A673 (cell line): ENCODE measurements around the gene P4HA1. TPM values are rescaled to one million over a fixed set of nuclear protein-coding genes. Genes with fewer than 3 reads are reported as not detected.

Experiments
- BruUV-seq: library from RNA; stranded (reverse); fragments of 400-500 nt; replicated peaks from 2 replicates; lab custom pipeline; 2021; lab: Mats Ljungman, UMichigan
- CTCF ChIA-PET: fragments of 300-600 bp; sonication (Branson Sonifier 250); formaldehyde crosslinking; loops from one replicate; lab custom pipeline; 2022; ENCODE audit warnings: antibody characterized with exemption; lab: Charles Lee
- POLR2A ChIA-PET: fragments of 300-600 bp; sonication (Branson Sonifier 250); formaldehyde crosslinking; loops from one replicate; lab custom pipeline; 2022; ENCODE audit warnings: antibody characterized with exemption; ENCODE audit not compliant: low non-redundant PET; lab: Charles Lee
- DNase-seq: peaks from one replicate; pipeline ENCODE4 v3.0.0-alpha.2; 2015; ENCODE audit warnings: low spot score
- H3K27ac ChIP-seq: fragments of 200-600 bp; sonication (generic); 2 replicates; pipeline ENCODE4 v1.5.1; 2016; ENCODE audit warnings: mixed run types, low read depth, mild to moderate bottlenecking, mixed read lengths, antibody characterized with exemption, low read length; ENCODE audit not compliant: poor library complexity, severe bottlenecking
- H3K27me3 ChIP-seq: fragments of 200-600 bp; sonication (generic); replicated peaks from 2 replicates; pipeline ENCODE4 v1.6.1; 2017; ENCODE audit warnings: mixed run types, low read depth, mild to moderate bottlenecking, mixed read lengths, antibody characterized with exemption, low read length; ENCODE audit not compliant: insufficient read depth, poor library complexity
- H3K36me3 ChIP-seq: fragments of 200-600 bp; sonication (generic); 2 replicates; pipeline ENCODE4 v1.6.1; 2016; ENCODE audit warnings: mixed run types, mild to moderate bottlenecking, mixed read lengths, antibody characterized with exemption, low read length; ENCODE audit not compliant: insufficient read depth, poor library complexity, severe bottlenecking
- H3K4me1 ChIP-seq: fragments of 200-600 bp; sonication (generic); 2 replicates; pipeline ENCODE4 v1.6.1; 2017; ENCODE audit warnings: mixed run types, mild to moderate bottlenecking, mixed read lengths, antibody characterized with exemption, low read length; ENCODE audit not compliant: insufficient read depth, poor library complexity, severe bottlenecking
- H3K4me3 ChIP-seq: fragments of 200-600 bp; sonication (generic); 2 replicates; pipeline ENCODE4 v1.5.1; 2016; ENCODE audit warnings: low read depth, mixed run types, mild to moderate bottlenecking, mixed read lengths, low read length; ENCODE audit not compliant: poor library complexity, severe bottlenecking
- H3K9me3 ChIP-seq: fragments of 200-600 bp; sonication (generic); 2 replicates; pipeline ENCODE4 v1.6.1; 2016; ENCODE audit warnings: mixed run types, low read depth, mild to moderate bottlenecking, mixed read lengths, antibody characterized with exemption, low read length; ENCODE audit not compliant: poor library complexity, severe bottlenecking
- EZH2 ChIP-seq: fragments of 200-600 bp; sonication (generic); IDR thresholded peaks from 2 replicates; pipeline ENCODE4 v1.6.1; 2017; ENCODE audit warnings: borderline replicate concordance, low read depth, mild to moderate bottlenecking, mixed read lengths, antibody characterized with exemption, low read length; ENCODE audit not compliant: poor library complexity, severe bottlenecking
- intact Hi-C: fragments of 100-400 bp; cut with micrococcal nuclease; formaldehyde crosslinking; loops from one replicate; pipeline ENCODE4 v1.10.0; 2022; ENCODE audit not compliant: unreplicated experiment
- total RNA-seq: library from RNA; stranded (reverse); gene quantifications from 2 replicates; pipeline ENCODE4 v1.2.3, GENCODE V29; 2021
- TF ChIP-seq, protein P1 (sequence below): fragments of 300-800, 200-600 bp; sonication (generic); conservative IDR thresholded peaks from 2 replicates; pipeline ENCODE4 v1.5.1; 2017; ENCODE audit warnings: low read depth, mild to moderate bottlenecking, antibody characterized with exemption, low read length, moderate library complexity, mixed read lengths

P4HA1 gene
- total RNA-seq, 1 experiment from 2014 or later, result 36.5 TPM

DNA sequence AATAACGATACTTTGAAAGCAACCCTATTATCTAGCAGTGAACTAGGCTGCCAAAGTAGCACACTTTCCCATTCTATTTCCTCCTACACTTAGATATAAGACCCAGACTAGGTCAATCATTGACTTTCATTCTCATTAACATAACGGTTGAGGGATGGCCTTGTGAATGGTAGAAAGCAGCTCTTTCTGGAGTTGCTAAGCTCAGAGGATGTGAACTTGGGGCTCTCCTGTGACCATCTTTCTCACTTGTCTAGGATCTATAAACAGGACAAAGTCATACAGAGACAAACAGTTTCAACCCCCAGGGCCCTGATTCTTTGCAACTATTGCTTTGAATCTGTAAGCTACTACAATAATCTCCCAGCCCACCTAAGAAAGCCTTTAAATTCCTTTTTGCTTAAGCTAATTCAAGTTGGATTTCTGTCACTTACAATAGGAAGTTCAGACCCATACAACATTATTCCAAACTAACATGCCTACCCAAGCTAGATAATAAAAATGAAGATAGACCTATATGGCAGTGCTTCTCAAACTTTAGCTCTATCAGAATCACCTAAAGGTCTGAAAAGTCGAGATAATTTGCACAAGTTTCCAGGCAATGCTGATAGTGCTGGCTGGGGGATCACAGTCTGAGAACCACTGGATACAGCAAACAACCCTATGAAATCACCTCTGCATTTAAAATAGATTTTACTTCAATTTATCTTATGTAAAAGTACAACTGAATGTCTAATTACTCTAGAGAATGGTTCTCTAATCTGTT, 16.7 kb downstream of the P4HA1 start:
- H3K9me3 ChIP-seq, result no peaks in the 10 kb centered on the region
- ChIA-PET CTCF (no interaction called here), POLR2A (interaction anchor here (0.5 kb wide), 1 partner anchor 167 kb away, joined by 3 read pairs; no protein-coding TSS in a partner anchor)
- H3K4me1 ChIP-seq, result peaks cover 25% of the 10 kb centered on the region
- H3K36me3 ChIP-seq, result no peaks in the 10 kb centered on the region
- H3K4me3 ChIP-seq, result no peak overlapping the region
- no peak for DNase-seq
- TF ChIP-seq, protein P1, sequence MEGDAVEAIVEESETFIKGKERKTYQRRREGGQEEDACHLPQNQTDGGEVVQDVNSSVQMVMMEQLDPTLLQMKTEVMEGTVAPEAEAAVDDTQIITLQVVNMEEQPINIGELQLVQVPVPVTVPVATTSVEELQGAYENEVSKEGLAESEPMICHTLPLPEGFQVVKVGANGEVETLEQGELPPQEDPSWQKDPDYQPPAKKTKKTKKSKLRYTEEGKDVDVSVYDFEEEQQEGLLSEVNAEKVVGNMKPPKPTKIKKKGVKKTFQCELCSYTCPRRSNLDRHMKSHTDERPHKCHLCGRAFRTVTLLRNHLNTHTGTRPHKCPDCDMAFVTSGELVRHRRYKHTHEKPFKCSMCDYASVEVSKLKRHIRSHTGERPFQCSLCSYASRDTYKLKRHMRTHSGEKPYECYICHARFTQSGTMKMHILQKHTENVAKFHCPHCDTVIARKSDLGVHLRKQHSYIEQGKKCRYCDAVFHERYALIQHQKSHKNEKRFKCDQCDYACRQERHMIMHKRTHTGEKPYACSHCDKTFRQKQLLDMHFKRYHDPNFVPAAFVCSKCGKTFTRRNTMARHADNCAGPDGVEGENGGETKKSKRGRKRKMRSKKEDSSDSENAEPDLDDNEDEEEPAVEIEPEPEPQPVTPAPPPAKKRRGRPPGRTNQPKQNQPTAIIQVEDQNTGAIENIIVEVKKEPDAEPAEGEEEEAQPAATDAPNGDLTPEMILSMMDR, result no peak
- no peak for TF ChIP-seq EZH2
- H3K27me3 ChIP-seq, result no peaks in the 10 kb centered on the region
- intact Hi-C loops, result no loop called here
- BruUV-seq, result no TSS peak
- H3K27ac ChIP-seq, result no peak overlapping the region

GRCh38 chr10:73076360-73077183, 20.1 kb downstream of the P4HA1 start:
- H3K36me3 ChIP-seq, result peaks cover 17% of the 10 kb centered on the region
- H3K4me1 ChIP-seq, result peaks cover 23% of the 10 kb centered on the region
- H3K27ac ChIP-seq, result peak overlapping the region; percentile 56
- BruUV-seq, result no TSS peak
- H3K4me3 ChIP-seq, result no peak overlapping the region
- ChIA-PET POLR2A (no interaction called here), CTCF (no interaction called here)
- no peaks in the 10 kb centered on the region for H3K9me3 ChIP-seq
- no peaks in the 10 kb centered on the region for H3K27me3 ChIP-seq
- intact Hi-C loops, result no loop called here
- no peak for TF ChIP-seq EZH2
- TF ChIP-seq, protein P1, result no peak
- DNase-seq, result peak; percentile 72

DNA sequence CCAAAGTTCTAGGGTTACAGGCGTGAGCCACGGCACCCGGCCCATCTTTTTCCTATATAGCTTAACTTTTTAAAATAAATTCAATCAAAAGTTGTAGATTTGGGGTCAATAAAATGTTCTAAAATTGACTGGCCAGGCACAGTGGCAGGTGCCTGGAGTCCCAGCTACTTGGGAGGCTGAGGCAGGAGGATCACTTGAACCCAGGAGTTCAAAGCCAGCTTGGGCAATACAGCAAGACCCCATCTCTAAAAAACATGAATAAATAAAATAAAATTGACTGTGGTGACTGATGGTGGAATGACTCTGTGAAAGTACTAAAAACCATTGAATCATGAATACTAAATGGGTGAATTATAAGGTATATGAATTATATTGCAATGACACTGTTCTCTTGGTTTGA, 20.8 kb downstream of the P4HA1 start:
- Histone ChIP-seq H3K9me3 (no peaks in the 10 kb centered on the region), H3K27me3 (no peaks in the 10 kb centered on the region), H3K4me3 (no peak overlapping the region), H3K27ac (no peak overlapping the region), H3K36me3 (peaks cover 17% of the 10 kb centered on the region), H3K4me1 (peaks cover 24% of the 10 kb centered on the region)
- ChIA-PET POLR2A (no interaction called here), CTCF (no interaction called here)
- no peak for DNase-seq
- intact Hi-C loops, result no loop called here
- no peak for TF ChIP-seq EZH2
- TF ChIP-seq, protein P1, result no peak
- BruUV-seq, result no TSS peak
